Activated naive CD4-positive, alpha-beta T cell (primary cell): ENCODE measurements around the gene ADGRL2.

Source experiments
- DNase-seq, 4 experiments: peaks; one replicate each; lab custom pipeline; 2025; lab: John Stamatoyannopoulos, UW

Gene ADGRL2

GRCh38 chr1:81912383-81912782, 111.6 kb downstream of the ADGRL2 start:
- no peak for DNase-seq

GRCh38 chr1:81915937-81916336, 115.2 kb downstream of the ADGRL2 start:
- DNase-seq: no peak

GRCh38 chr1:81920245-81920740, 119.6 kb downstream of the ADGRL2 start:
- no peak for DNase-seq

GRCh38 chr1:81920886-81921285, 120.2 kb downstream of the ADGRL2 start:
- DNase-seq: no peak

- no peak for DNase-seq
Observed at GRCh38 chr1:81921344-81921743, 120.6 kb downstream of the ADGRL2 start.

- DNase-seq: no peak
Observed at GRCh38 chr1:81921851-81922462, 121.2 kb downstream of the ADGRL2 start.

GRCh38 chr1:81922955-81923354, 122.2 kb downstream of the ADGRL2 start:
- no peak for DNase-seq

GRCh38 chr1:81929106-81929505, 128.4 kb downstream of the ADGRL2 start:
- no peak for DNase-seq

- no peak for DNase-seq
Observed at GRCh38 chr1:81936853-81937252, 136.1 kb downstream of the ADGRL2 start.

- no peak for DNase-seq
Observed at GRCh38 chr1:81937791-81938450, 137.2 kb downstream of the ADGRL2 start.

GRCh38 chr1:81948495-81948894, 147.8 kb downstream of the ADGRL2 start:
- no peak for DNase-seq

- no peak for DNase-seq
Observed at GRCh38 chr1:81949421-81949820, 148.7 kb downstream of the ADGRL2 start.

- DNase-seq: no peak
Observed at GRCh38 chr1:81950037-81950436, 149.3 kb downstream of the ADGRL2 start.

- no peak for DNase-seq
Observed at GRCh38 chr1:81950591-81951244, 150.0 kb downstream of the ADGRL2 start.

GRCh38 chr1:81954534-81955020, 153.8 kb downstream of the ADGRL2 start:
- DNase-seq: no peak

- DNase-seq: no peak
Observed at GRCh38 chr1:81967951-81968350, 167.2 kb downstream of the ADGRL2 start.

- DNase-seq: no peak
Observed at GRCh38 chr1:81970416-81970815, 169.7 kb downstream of the ADGRL2 start.

- no peak for DNase-seq
Observed at GRCh38 chr1:81974222-81974841, 173.6 kb downstream of the ADGRL2 start.

GRCh38 chr1:81974883-81975555, 174.3 kb downstream of the ADGRL2 start:
- no peak for DNase-seq

- DNase-seq: no peak
Observed at GRCh38 chr1:81976539-81976938, 175.8 kb downstream of the ADGRL2 start.

- DNase-seq: no peak
Observed at GRCh38 chr1:81978945-81979344, 178.2 kb downstream of the ADGRL2 start.

GRCh38 chr1:81982523-81982922, 181.8 kb downstream of the ADGRL2 start:
- no peak for DNase-seq
